Heart left ventricle (tissue), 16 donors: Measurements from ENCODE around the gene TSC22D1. TPM values are rescaled to one million over a fixed set of nuclear protein-coding genes. Genes with fewer than 3 reads are reported as not detected.

Experiments
- ATAC-seq, 4 donors: fragments of 200-7000 bp; cut with Tn5 transposase; one replicate each; pipeline ENCODE4 v1.9.1; 2020 to 2022; ENCODE audit warnings: moderate library complexity in 4 of 4, mild to moderate bottlenecking in 3 of 4, moderate number of reproducible peaks in 1 of 4
- DNase-seq, 5 donors: peaks; one replicate each; pipeline ENCODE4 v3.0.0-alpha.2; 2020
- H3K27ac ChIP-seq, 12 donors: fragments of 200-600 bp; sonication (generic) in 4 of 12; one replicate each; pipeline versions ENCODE4 v1.5.0 to v1.8.0; 2016 to 2022; ENCODE audit warnings: mild to moderate bottlenecking in 2 of 12
- H3K27me3 ChIP-seq, 9 donors: fragments of 200-600 bp; sonication (generic) in 2 of 9; one replicate each; pipeline versions ENCODE4 v1.5.1 to v1.8.0; 2016 to 2022; ENCODE audit warnings: mild to moderate bottlenecking in 3 of 9
- H3K36me3 ChIP-seq, 9 donors: fragments of 200-600 bp; sonication (generic) in 2 of 9; one replicate each; pipeline versions ENCODE4 v1.5.0 to v1.8.0; 2018 to 2022; ENCODE audit warnings: mild to moderate bottlenecking in 2 of 9
- H3K4me1 ChIP-seq, 12 donors: fragments of 200-600 bp; sonication (generic) in 4 of 12; one replicate each; pipeline versions ENCODE4 v1.5.0 to v1.8.0; 2016 to 2022; ENCODE audit warnings: mild to moderate bottlenecking in 3 of 12
- H3K4me3 ChIP-seq, 12 donors: fragments of 200-600 bp; sonication (generic) in 4 of 12; one replicate each; pipeline versions ENCODE4 v1.5.0 to v1.8.0; 2017 to 2022; ENCODE audit warnings: mild to moderate bottlenecking in 9 of 12, moderate library complexity in 4 of 12
- H3K9me3 ChIP-seq, 12 donors: fragments of 200-600 bp; sonication (generic) in 4 of 12; one replicate each; pipeline versions ENCODE4 v1.5.0 to v1.8.0; 2016 to 2022; ENCODE audit warnings: mild to moderate bottlenecking in 1 of 12
- CTCF ChIP-seq, 12 donors: fragments of 200-600 bp; sonication (generic) in 4 of 12; IDR thresholded peaks; one replicate each; pipeline versions ENCODE4 v1.5.0 to v1.8.0; 2018 to 2022; ENCODE audit warnings: antibody characterized with exemption in 12 of 12, mild to moderate bottlenecking in 5 of 12
- POLR2A ChIP-seq, 2 donors: fragments of 450-650 bp; IDR thresholded peaks; one replicate each; pipeline ENCODE4 v1.6.1; 2017; ENCODE audit warnings: antibody characterized with exemption in 2 of 2, mild to moderate bottlenecking in 2 of 2, moderate library complexity in 2 of 2
- WGBS, 4 donors: extraction: QIAGEN DNeasy Blood & Tissue Kit in 2 of 4; methylation state at CpG; one replicate each; pipeline versions ENCODE4 v1.1.5 to v1.1.7; 2013 to 2018; 5-methylcytosine and 5-hydroxymethylcytosine counted together
- intact Hi-C, 10 donors: fragments of 100-400 bp; cut with DNase I; formaldehyde crosslinking; loops; one replicate each; pipeline versions ENCODE4 v1.11.1 to v1.14.2; 2022
- polyA plus RNA-seq, 2 donors: library from polyadenylated mRNA; stranded (reverse); fragments of 200-250 nt; gene quantifications; one replicate each; pipeline ENCODE4 v1.2.3, GENCODE V29; 2013
- total RNA-seq, 9 donors: library from RNA; depleted of rRNA in 2 of 9; stranded (reverse); fragments of >200 nt in 2 of 9; fragmentation: NEBNext Ultra II Directional in 3 of 9; extraction: Animal tissue kit (Norgen Biotek cat#: 25700) in 3 of 9; gene quantifications; one replicate each; pipeline versions ENCODE4 v1.1.0 to v1.2.4, GENCODE V29; 2016 to 2023
- donor health status: ischemic (EF 13 %, LVEDD 7.1; RV severe dilation, severe dysfunction).
- donor health status: healthy with polysubstance abuse.
- donor health status: DM: no; HTN: yes; CAD: no.
- donor health status: DM: no; HTN: no; CAD: no.
- donor health status: ischemic (EF 25% LVEDD 6.9; RV normal size, moderate dysfunction).
- donor health status: ischemic (EF 25% LVEDD 5.7; RV mildly dilated, moderate dysfunction).
- donor health status: healthy.
- donor health status: DM: yes; HTN: yes; CAD: no.
- donor health status: ischemic (EF 35%, LVEDD 5.7; RV mildly dilated, moderate dysfunction).
- donor health status: nonischemic (EF 11% LVEDD 7.7; RV severe dilation, severe dysfunction).
- donor health status: DM: yes; HTN: yes; CAD: no.
- donor health status: PGD.
- donor health status: ischemic (EF 29% LVEDD 5.4; RV normal size, mild dysfunction).
- donor health status: nonischemic (EF 23%, LVEDD 6.1; RV moderate dilation, normal function).

Gene TSC22D1
- total and polyA plus RNA-seq, 11 donors = 61.0 to 166 (median 125) TPM

GRCh38 chr13:44389876-44390275, 186.3 kb downstream of the TSC22D1 start:
- TF ChIP-seq POLR2A (IDR thresholded peaks at IDR 0.05) = no peak
- no peak for TF ChIP-seq CTCF (IDR thresholded peaks at IDR 0.05)
- Histone ChIP-seq H3K4me1 (peaks cover 0 to 17% (median 6%) of the 10 kb centered on the region in 12 donors), H3K36me3 (no peaks in the 10 kb centered on the region), H3K27ac (no peak overlapping the region), H3K4me3 (no peak overlapping the region), H3K27me3 (no peaks in the 10 kb centered on the region), H3K9me3 (no peaks in the 10 kb centered on the region)
- WGBS, 4 donors = 79 to 95% (median 91%) methylated on average over 1 of the region's 1 CpG
- no peak for DNase-seq
- intact Hi-C loops = loop anchor here in 7 of 10 donors (5.0 kb wide), 2 partner anchors 37 to 42 kb away; no protein-coding TSS in a partner anchor
- no peak for ATAC-seq

GRCh38 chr13:44389060-44389666, 187.0 kb downstream of the TSC22D1 start:
- Histone ChIP-seq H3K27me3 (no peaks in the 10 kb centered on the region), H3K36me3 (no peaks in the 10 kb centered on the region), H3K4me3 (no peak overlapping the region), H3K27ac (peak overlapping the region in 3 of 12 donors; percentile 2 to 25 (median 23)), H3K4me1 (peaks cover 0 to 23% (median 6%) of the 10 kb centered on the region in 12 donors), H3K9me3 (no peaks in the 10 kb centered on the region)
- DNase-seq (no peak), ATAC-seq (no peak)
- intact Hi-C loops = loop anchor here in 4 of 10 donors (5.0 kb wide), 1 partner anchor 43 kb away; no protein-coding TSS in a partner anchor
- TF ChIP-seq POLR2A (IDR thresholded peaks at IDR 0.05) (no peak), CTCF (IDR thresholded peaks at IDR 0.05) (no peak)
- WGBS, 4 donors = 89 to 95% (median 91%) methylated on average over 4 of the region's 4 CpGs

- Histone ChIP-seq H3K36me3 (no peaks in the 10 kb centered on the region), H3K4me3 (no peak overlapping the region), H3K9me3 (no peaks in the 10 kb centered on the region), H3K4me1 (peaks cover 0 to 24% (median 7%) of the 10 kb centered on the region in 12 donors), H3K27ac (peak overlapping the region in 7 of 12 donors; percentile 2 to 41 (median 11)), H3K27me3 (no peaks in the 10 kb centered on the region)
- ATAC-seq (peak; percentile 71 to 88 (median 75)), DNase-seq (peak in 4 of 5 donors; percentile 25 to 66 (median 54))
- WGBS, 4 donors = 37 to 64% (median 46%) methylated on average over 7 of the region's 7 CpGs
- TF ChIP-seq POLR2A (IDR thresholded peaks at IDR 0.05) (no peak), CTCF (IDR thresholded peaks at IDR 0.05) (peak in 1 of 12 donors; percentile 11)
- intact Hi-C loops = loop anchor here in 4 of 10 donors (5.0 kb wide), 1 partner anchor 44 kb away; no protein-coding TSS in a partner anchor
Measured at GRCh38 chr13:44388427-44389059, 187.6 kb downstream of the TSC22D1 start.

- 68 to 72% (median 70%) methylated on average over 7 of the region's 7 CpGs for WGBS, 4 donors
- Histone ChIP-seq H3K4me1 (peaks cover 0 to 30% (median 7%) of the 10 kb centered on the region in 12 donors), H3K27me3 (no peaks in the 10 kb centered on the region), H3K27ac (no peak overlapping the region), H3K36me3 (no peaks in the 10 kb centered on the region), H3K9me3 (no peaks in the 10 kb centered on the region), H3K4me3 (no peak overlapping the region)
- no peak for ATAC-seq
- intact Hi-C loops = loop anchor here in 4 of 10 donors (5.0 kb wide), 1 partner anchor 45 kb away; no protein-coding TSS in a partner anchor
- no peak for TF ChIP-seq CTCF (IDR thresholded peaks at IDR 0.05)
- no peak for TF ChIP-seq POLR2A (IDR thresholded peaks at IDR 0.05)
- DNase-seq = no peak
Measured at GRCh38 chr13:44386913-44387556, 189.1 kb downstream of the TSC22D1 start.
